ENCODE results near the gene NKX6-1.

Gene NKX6-1

DNA sequence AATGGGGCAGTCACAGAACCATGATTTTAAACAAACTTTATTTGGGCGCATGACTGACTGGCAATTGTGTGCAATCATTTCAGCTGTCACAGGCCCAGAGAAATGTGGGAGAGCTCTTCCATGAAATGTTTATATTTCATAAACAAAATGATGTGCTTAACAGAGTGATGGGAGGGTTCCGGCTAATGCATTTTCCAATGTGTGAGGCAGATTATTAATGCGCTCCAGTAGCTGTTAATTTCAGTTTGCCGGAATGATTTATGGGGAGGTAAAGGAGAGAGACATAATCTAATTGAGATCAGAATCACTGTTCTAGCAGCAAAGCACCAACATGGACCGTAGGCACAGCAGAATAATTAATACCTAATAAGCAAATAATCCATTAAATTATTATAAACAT lies 55.6 kb downstream of the NKX6-1 start:
- peaks cover 4% of the 10 kb centered on the region for H3K27me3 Mint-ChIP-seq (ENCODE audit: low read depth)
- H3K36me3 Mint-ChIP-seq (ENCODE audit: low read depth), result no peaks in the 10 kb centered on the region
- H3K4me1 Mint-ChIP-seq, result no peaks in the 10 kb centered on the region
- H3K4me3 Mint-ChIP-seq, result no peak overlapping the region
- peak overlapping the region in 1 of 3 experiments; percentile 3 for H3K27ac Mint-ChIP-seq
- no peaks in the 10 kb centered on the region for H3K9me3 Mint-ChIP-seq
- TF ChIP-seq, protein P1, sequence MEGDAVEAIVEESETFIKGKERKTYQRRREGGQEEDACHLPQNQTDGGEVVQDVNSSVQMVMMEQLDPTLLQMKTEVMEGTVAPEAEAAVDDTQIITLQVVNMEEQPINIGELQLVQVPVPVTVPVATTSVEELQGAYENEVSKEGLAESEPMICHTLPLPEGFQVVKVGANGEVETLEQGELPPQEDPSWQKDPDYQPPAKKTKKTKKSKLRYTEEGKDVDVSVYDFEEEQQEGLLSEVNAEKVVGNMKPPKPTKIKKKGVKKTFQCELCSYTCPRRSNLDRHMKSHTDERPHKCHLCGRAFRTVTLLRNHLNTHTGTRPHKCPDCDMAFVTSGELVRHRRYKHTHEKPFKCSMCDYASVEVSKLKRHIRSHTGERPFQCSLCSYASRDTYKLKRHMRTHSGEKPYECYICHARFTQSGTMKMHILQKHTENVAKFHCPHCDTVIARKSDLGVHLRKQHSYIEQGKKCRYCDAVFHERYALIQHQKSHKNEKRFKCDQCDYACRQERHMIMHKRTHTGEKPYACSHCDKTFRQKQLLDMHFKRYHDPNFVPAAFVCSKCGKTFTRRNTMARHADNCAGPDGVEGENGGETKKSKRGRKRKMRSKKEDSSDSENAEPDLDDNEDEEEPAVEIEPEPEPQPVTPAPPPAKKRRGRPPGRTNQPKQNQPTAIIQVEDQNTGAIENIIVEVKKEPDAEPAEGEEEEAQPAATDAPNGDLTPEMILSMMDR (IDR thresholded peaks at IDR 0.05; ENCODE audit: unreplicated experiment in 3 of 3), result no peak

DNA sequence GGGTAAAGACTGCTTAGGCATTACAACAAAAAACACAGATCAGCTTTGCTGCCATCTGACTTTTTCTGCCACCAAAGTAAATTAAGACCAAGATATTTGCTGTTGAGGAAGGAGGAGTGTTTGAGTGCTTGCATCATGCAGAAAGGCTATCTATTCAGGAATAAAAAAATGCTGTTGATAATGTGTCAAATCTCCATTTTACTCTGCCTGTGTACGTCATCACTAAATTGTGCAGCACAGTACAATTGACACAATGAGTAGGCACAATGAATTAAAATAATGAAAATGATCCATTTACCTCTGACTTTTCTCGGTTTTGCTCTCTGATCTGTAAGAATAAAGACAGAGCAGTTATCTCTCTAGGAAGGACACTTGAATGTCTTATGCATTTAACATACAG lies 56.3 kb downstream of the NKX6-1 start:
- Mint-ChIP-seq H3K4me3 (no peak overlapping the region), H3K9me3 (no peaks in the 10 kb centered on the region), H3K36me3 (ENCODE audit: low read depth) (no peaks in the 10 kb centered on the region), H3K4me1 (no peaks in the 10 kb centered on the region), H3K27me3 (ENCODE audit: low read depth) (peaks cover 4% of the 10 kb centered on the region), H3K27ac (no peak overlapping the region)
- TF ChIP-seq, protein P1 (IDR thresholded peaks at IDR 0.05; ENCODE audit: unreplicated experiment in 3 of 3), result no peak

Data from nephron (organoid).